C4-2B (cell line): ENCODE data around the gene PCLAF.

Experiments used
- CTCF ChIP-seq: fragments of 450-650 bp; conservative IDR thresholded peaks from 2 replicates; pipeline ENCODE4 v1.5.1; 2017; ENCODE audit warnings: mild to moderate bottlenecking
- ZFX ChIP-seq: fragments of 450-650 bp; IDR thresholded peaks from 2 replicates; pipeline ENCODE4 v1.6.1; 2017

GRCh38 chr15:64412216-64412615 is 31.0 kb upstream of the PCLAF start:
- TF ChIP-seq ZFX (no peak), CTCF (no peak)
